Kidney (tissue), 14 donors: ENCODE data around the gene UTP3. TPM values are rescaled to one million over a fixed set of nuclear protein-coding genes. Genes with fewer than 3 reads are reported as not detected.

Source experiments
- DNase-seq, 5 donors: peaks; one replicate each; pipeline ENCODE4 v3.0.0-alpha.2; 2013 to 2020
- FAIRE-seq: peaks from 2 replicates; lab custom pipeline; 2012; peaks lifted over from hg19 to GRCh38; lab: Jason Lieb, UNC
- H3K27ac ChIP-seq, 2 donors: one replicate each; pipeline ENCODE4 v1.7.0; 2013; ENCODE audit warnings: low read depth in 2 of 2, low read length in 2 of 2, inconsistent platforms in 1 of 2
- H3K27me3 ChIP-seq: one replicate; pipeline ENCODE4 v1.7.1; 2013; ENCODE audit warnings: low read length, inconsistent platforms; ENCODE audit not compliant: control insufficient read depth, insufficient read depth
- H3K36me3 ChIP-seq, 3 donors: one replicate each; pipeline versions ENCODE4 v1.7.0 to v1.7.1; 2013; ENCODE audit warnings: low read length in 3 of 3, control low read depth in 1 of 3, inconsistent platforms in 1 of 3; ENCODE audit not compliant: insufficient read depth in 3 of 3, control insufficient read depth in 2 of 3
- H3K4me1 ChIP-seq, 3 donors: one replicate each; pipeline versions ENCODE4 v1.7.0 to v1.7.1; 2013; ENCODE audit warnings: low read length in 3 of 3, inconsistent platforms in 1 of 3, low read depth in 1 of 3; ENCODE audit not compliant: control insufficient read depth in 2 of 3, insufficient read depth in 2 of 3
- H3K4me3 ChIP-seq, 3 donors: one replicate each; pipeline versions ENCODE4 v1.7.0 to v1.8.1; 2013; ENCODE audit warnings: low read length in 3 of 3, control low read depth in 1 of 3, inconsistent platforms in 1 of 3
- H3K9ac ChIP-seq, 3 donors: one replicate each; pipeline versions ENCODE4 v1.7.0 to v1.7.1; 2013; ENCODE audit warnings: low read length in 3 of 3, control low read depth in 1 of 3, inconsistent platforms in 1 of 3
- H3K9me3 ChIP-seq, 3 donors: one replicate each; pipeline versions ENCODE4 v1.7.0 to v1.7.1; 2013; ENCODE audit warnings: low read length in 3 of 3, control low read depth in 1 of 3, inconsistent platforms in 1 of 3; ENCODE audit not compliant: control insufficient read depth in 2 of 3, insufficient read depth in 1 of 3
- CTCF ChIP-seq: IDR thresholded peaks from 3 replicates; pipeline ENCODE4 v1.5.1; 2012; ENCODE audit warnings: mild to moderate bottlenecking, moderate library complexity, borderline replicate concordance; ENCODE audit not compliant: insufficient read depth; ENCODE audit errors: extremely low read depth
- intact Hi-C: fragments of 100-400 bp; cut with DNase I; formaldehyde crosslinking; loops from one replicate; pipeline ENCODE4 v1.11.1; 2022
- polyA plus RNA-seq: library from polyadenylated mRNA; stranded (reverse); fragments of 350-450 nt; fragmentation: Illumina TruSeq; extraction: RNeasy Lipid Tissue Mini Kit (QIAGEN cat#74804); gene quantifications from one replicate; pipeline ENCODE4 v1.2.3, GENCODE V29; 2014; ENCODE audit warnings: low read depth, low replicate concordance; ENCODE audit not compliant: insufficient read depth
- total RNA-seq: library from RNA; stranded (reverse); fragmentation: NEBNext Ultra II Directional; extraction: Animal tissue kit (Norgen Biotek cat#: 25700); gene quantifications from one replicate; pipeline ENCODE4 v1.2.1, GENCODE V29; 2021
- donor health status: control.
- donor health status: control.
- donor health status: control.
- donor health status: control.
- donor health status: control.
- donor health status: DM: yes; HTN: yes; CAD: no.
- donor health status: Normal renal cell carcinoma (clear cell type).

The UTP3 gene
- total and polyA plus RNA-seq, 2 donors from 2014 or later: 25.8 to 28.6 TPM

GRCh38 chr4:70670332-70671014, 17.9 kb upstream of the UTP3 start:
- FAIRE-seq (no peak), DNase-seq (no peak)
- intact Hi-C loops: no loop called here
- Histone ChIP-seq H3K4me3 (no peak overlapping the region), H3K36me3 (no peaks in the 10 kb centered on the region), H3K9me3 (no peaks in the 10 kb centered on the region), H3K9ac (no peak overlapping the region), H3K27me3 (no peaks in the 10 kb centered on the region), H3K4me1 (peaks cover 0 to 10% (median 0%) of the 10 kb centered on the region in 3 donors), H3K27ac (no peak overlapping the region)
- no peak for TF ChIP-seq CTCF

GRCh38 chr4:70671091-70671490, 17.2 kb upstream of the UTP3 start:
- Histone ChIP-seq H3K9ac (no peak overlapping the region), H3K4me1 (peaks cover 0 to 10% (median 0%) of the 10 kb centered on the region in 3 donors), H3K9me3 (no peaks in the 10 kb centered on the region), H3K27me3 (no peaks in the 10 kb centered on the region), H3K4me3 (no peak overlapping the region), H3K27ac (no peak overlapping the region), H3K36me3 (no peaks in the 10 kb centered on the region)
- FAIRE-seq: no peak
- DNase-seq: no peak
- no peak for TF ChIP-seq CTCF
- intact Hi-C loops: no loop called here

GRCh38 chr4:70674191-70674590, 14.1 kb upstream of the UTP3 start:
- Histone ChIP-seq H3K27me3 (no peaks in the 10 kb centered on the region), H3K4me3 (no peak overlapping the region), H3K36me3 (no peaks in the 10 kb centered on the region), H3K9ac (no peak overlapping the region), H3K4me1 (peaks cover 0 to 9% (median 0%) of the 10 kb centered on the region in 3 donors), H3K27ac (no peak overlapping the region), H3K9me3 (no peaks in the 10 kb centered on the region)
- intact Hi-C loops: no loop called here
- FAIRE-seq (no peak), DNase-seq (no peak)
- TF ChIP-seq CTCF: no peak
